AG09319 (cell line): ENCODE data around the gene SUCLG2.
"Not testable (repeated sequence)": the region's sequence is repeated elsewhere in the genome, so short reads cannot be mapped to it uniquely, and the experiment has no call there.

Experiments
- DNase-seq: peaks from one replicate; pipeline ENCODE4 v3.0.0-alpha.2; 2010; ENCODE audit warnings: low read depth; ENCODE audit errors: extremely low read depth
- CTCF ChIP-seq: IDR thresholded peaks from 2 replicates; pipeline ENCODE4 v1.5.1; 2011; ENCODE audit warnings: low read depth, mild to moderate bottlenecking, inconsistent platforms, low read length, moderate library complexity

SUCLG2 gene

GRCh38 chr3:67587811-67588210 lies 66.6 kb downstream of the SUCLG2 start:
- no peak for TF ChIP-seq CTCF
- no peak for DNase-seq

DNA sequence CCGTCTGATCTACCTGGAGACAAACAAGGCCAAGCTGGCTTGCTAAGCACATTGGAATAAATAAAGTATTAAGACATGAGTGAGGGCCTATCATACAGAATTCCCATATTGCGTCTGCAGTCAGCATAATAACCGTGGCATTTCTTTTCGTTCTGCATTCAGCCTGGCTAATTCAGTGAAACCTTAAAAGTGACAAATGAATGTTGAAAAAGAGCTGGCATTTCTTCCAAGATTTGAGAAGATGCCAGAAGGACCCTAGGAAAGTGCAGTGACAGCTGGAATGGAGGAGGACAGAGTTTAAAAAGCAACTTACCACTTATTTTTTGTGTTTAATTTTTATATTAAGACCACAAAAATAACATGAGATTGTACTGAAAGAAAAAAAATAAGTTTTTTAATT lies 67.1 kb downstream of the SUCLG2 start:
- DNase-seq = no peak
- no peak for TF ChIP-seq CTCF

GRCh38 chr3:67584608-67585007 lies 69.8 kb downstream of the SUCLG2 start:
- DNase-seq = not testable (repeated sequence)

DNA sequence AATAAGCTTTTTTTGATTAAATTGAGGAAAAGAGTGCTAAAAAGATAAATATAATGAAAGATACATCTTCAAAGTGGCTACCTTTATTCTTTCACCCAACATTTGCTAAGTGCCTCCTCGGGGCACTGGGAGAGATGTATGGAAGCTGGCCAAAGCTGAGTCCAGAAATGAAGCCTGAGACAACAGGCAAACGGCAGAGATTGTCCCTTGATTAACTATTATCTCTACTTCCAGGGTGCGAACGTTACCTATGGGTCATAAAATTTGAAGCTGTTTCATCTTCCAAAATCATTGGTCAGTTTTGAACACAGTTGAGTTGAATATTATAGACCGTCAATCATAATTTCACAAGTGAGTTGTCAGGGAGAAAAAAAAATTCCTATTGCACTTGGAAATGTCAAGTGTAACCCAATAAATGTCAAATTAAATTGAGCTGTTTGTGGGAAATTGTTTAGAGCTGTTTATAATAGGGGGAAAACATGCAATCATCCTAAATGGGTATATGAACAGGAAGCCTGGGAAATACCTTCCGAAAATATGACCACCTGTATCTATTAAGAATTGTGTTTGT lies 73.9 kb downstream of the SUCLG2 start:
- no peak for TF ChIP-seq CTCF
- no peak for DNase-seq

GRCh38 chr3:67578416-67578815 lies 76.0 kb downstream of the SUCLG2 start:
- no peak for TF ChIP-seq CTCF
- no peak for DNase-seq

GRCh38 chr3:67576441-67576840 lies 78.0 kb downstream of the SUCLG2 start:
- DNase-seq = no peak
- no peak for TF ChIP-seq CTCF

GRCh38 chr3:67569324-67569723 lies 85.1 kb downstream of the SUCLG2 start:
- no peak for TF ChIP-seq CTCF
- no peak for DNase-seq

- no peak for TF ChIP-seq CTCF
- DNase-seq = no peak
Measured at GRCh38 chr3:67567893-67568292, 86.5 kb downstream of the SUCLG2 start.
